Prostate gland (tissue), 2 donors: ENCODE measurements around the gene FOXB2. TPM values are rescaled to one million over a fixed set of nuclear protein-coding genes. Genes with fewer than 3 reads are reported as not detected.

ENCODE experiments used
- DNase-seq: peaks from one replicate; pipeline ENCODE4 v3.0.0-alpha.2; 2019; ENCODE audit warnings: low spot score
- H3K27ac ChIP-seq, 2 donors: fragments of 200-600 bp; sonication (generic); 2 replicates each; pipeline ENCODE4 v1.5.1; 2017 to 2019
- H3K27me3 ChIP-seq: fragments of 200-600 bp; sonication (generic); replicated peaks from 2 replicates; pipeline ENCODE4 v1.5.1; 2019; ENCODE audit not compliant: insufficient read depth
- H3K36me3 ChIP-seq, 2 donors: fragments of 200-600 bp; sonication (generic); 1 replicate in 1 of 2; 2 replicates in 1 of 2; pipeline versions ENCODE4 v1.5.1 to v1.8.1; 2017 to 2019
- H3K4me1 ChIP-seq: fragments of 200-600 bp; sonication (generic); replicated peaks from 2 replicates; pipeline ENCODE4 v1.5.1; 2019
- H3K4me3 ChIP-seq, 2 donors: fragments of 200-600 bp; sonication (generic); 2 replicates each; pipeline ENCODE4 v1.5.1; 2017 to 2019
- H3K9me3 ChIP-seq: fragments of 200-600 bp; sonication (generic); 2 replicates; pipeline ENCODE4 v1.5.1; 2017
- CTCF ChIP-seq, 4 experiments: fragments of 200-600 bp in 2 of 4; fragments of 450-650 bp in 2 of 4; sonication (generic) in 2 of 4; IDR thresholded peaks; 1 replicate in 3 of 4; 2 replicates in 1 of 4; pipeline ENCODE4 v1.5.1; 2016 to 2019; ENCODE audit warnings: antibody characterized with exemption in 4 of 4, mild to moderate bottlenecking in 2 of 4, moderate library complexity in 2 of 4
- POLR2A ChIP-seq: fragments of 450-650 bp; IDR thresholded peaks from one replicate; pipeline ENCODE4 v1.6.1; 2016; ENCODE audit warnings: antibody characterized with exemption, mild to moderate bottlenecking
- POLR2AphosphoS5 ChIP-seq: sonication (generic); formaldehyde crosslinking; IDR thresholded peaks from one replicate; pipeline ENCODE4 v1.6.1; 2017; ENCODE audit warnings: antibody characterized with exemption
- WGBS: methylation state at CpG from one replicate; pipeline ENCODE4 v1.1.5; 2018; 5-methylcytosine and 5-hydroxymethylcytosine counted together
- intact Hi-C: fragments of 100-400 bp; cut with DNase I; formaldehyde crosslinking; loops from one replicate; pipeline ENCODE4 v1.14.2; 2022
- total RNA-seq, 2 donors: library from RNA; depleted of rRNA; stranded (reverse); fragments of >200 nt; gene quantifications; one replicate each; pipeline ENCODE4 v1.1.0, GENCODE V29; 2016

Gene FOXB2
- total RNA-seq, 2 donors from 2014 or later, result not detected

DNA sequence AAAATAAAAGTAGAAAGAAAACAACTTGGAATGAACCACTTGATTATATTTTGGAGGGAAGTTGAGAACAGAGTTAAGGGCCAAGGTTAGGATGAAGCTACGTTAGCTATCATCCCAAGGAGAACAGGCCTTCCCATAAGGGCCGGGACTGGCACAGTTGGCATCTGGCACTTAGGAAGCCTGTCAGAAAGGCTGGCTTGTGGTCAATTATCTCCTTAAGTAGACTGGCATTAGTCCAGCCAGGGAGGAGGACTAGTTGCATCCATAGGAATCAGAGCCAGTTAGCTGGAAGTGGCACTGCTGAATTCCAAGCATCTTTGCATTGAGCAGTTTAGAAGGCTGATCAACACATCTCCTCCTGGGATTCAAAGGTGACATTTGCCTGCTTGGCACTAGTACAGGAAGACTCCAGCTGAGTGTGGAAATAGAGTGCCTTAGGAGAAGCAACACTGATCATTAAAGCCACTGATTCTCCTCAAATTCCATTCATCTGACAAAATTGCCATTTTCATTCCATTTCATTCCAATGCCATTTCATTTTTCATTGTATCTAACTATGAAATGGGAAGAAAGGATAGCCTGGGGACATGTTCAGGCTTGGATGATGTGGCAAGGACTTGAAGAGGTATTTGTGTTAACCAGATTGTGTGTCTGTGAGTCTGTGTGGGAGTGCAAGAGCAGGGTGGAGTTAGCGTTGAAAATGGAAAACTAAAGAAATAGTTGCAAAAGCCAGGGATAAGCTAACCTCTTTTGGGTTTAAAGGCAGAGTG, 5.5 kb downstream of the FOXB2 start:
- Histone ChIP-seq H3K27ac (no peak overlapping the region), H3K4me3 (no peak overlapping the region), H3K4me1 (no peaks in the 10 kb centered on the region), H3K27me3 (peaks cover 44% of the 10 kb centered on the region), H3K36me3 (no peaks in the 10 kb centered on the region), H3K9me3 (no peaks in the 10 kb centered on the region)
- WGBS, result 73% methylated on average over 3 of the region's 3 CpGs
- TF ChIP-seq CTCF (IDR thresholded peaks at IDR 0.05) (no peak), POLR2A (no peak), POLR2AphosphoS5 (no peak)
- no peak for DNase-seq
- intact Hi-C loops, result no loop called here

GRCh38 chr9:77028478-77028877, 9.0 kb downstream of the FOXB2 start:
- H3K4me3 ChIP-seq, result no peak overlapping the region
- H3K27me3 ChIP-seq, result peaks cover 8% of the 10 kb centered on the region
- H3K36me3 ChIP-seq, result no peaks in the 10 kb centered on the region
- no peak overlapping the region for H3K27ac ChIP-seq
- no peak for DNase-seq
- no peaks in the 10 kb centered on the region for H3K4me1 ChIP-seq
- TF ChIP-seq POLR2AphosphoS5, result no peak
- TF ChIP-seq POLR2A, result no peak
- no peak for TF ChIP-seq CTCF (IDR thresholded peaks at IDR 0.05)
- intact Hi-C loops, result no loop called here
- 51% methylated on average over 3 of the region's 3 CpGs for WGBS
- H3K9me3 ChIP-seq, result no peaks in the 10 kb centered on the region

DNA sequence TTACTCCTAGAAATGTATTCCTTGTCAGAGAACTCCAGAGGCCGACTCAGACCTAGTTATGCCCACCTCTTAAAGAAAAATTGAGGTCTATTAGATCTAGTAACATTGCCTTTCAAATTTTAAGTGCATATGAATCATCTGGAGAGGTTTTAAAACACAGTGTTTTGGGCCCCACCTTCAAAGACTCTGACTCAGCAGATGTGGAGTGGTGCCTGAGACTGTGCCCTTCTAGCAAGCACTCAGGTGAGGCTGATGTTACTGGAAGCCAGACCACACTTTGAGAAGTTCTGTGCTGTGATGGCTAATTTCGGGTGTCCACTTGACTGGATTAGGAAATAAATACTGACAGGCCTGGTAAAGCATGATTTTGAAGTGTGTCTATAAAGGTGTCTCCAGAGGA, 10.6 kb downstream of the FOXB2 start:
- WGBS, result 76% methylated on average over 2 of the region's 2 CpGs
- no peak overlapping the region for H3K27ac ChIP-seq
- intact Hi-C loops, result no loop called here
- TF ChIP-seq POLR2AphosphoS5 (no peak), POLR2A (no peak), CTCF (IDR thresholded peaks at IDR 0.05) (no peak)
- H3K27me3 ChIP-seq, result no peaks in the 10 kb centered on the region
- H3K4me1 ChIP-seq, result no peaks in the 10 kb centered on the region
- no peaks in the 10 kb centered on the region for H3K9me3 ChIP-seq
- no peak for DNase-seq
- H3K36me3 ChIP-seq, result no peaks in the 10 kb centered on the region
- H3K4me3 ChIP-seq, result no peak overlapping the region

DNA sequence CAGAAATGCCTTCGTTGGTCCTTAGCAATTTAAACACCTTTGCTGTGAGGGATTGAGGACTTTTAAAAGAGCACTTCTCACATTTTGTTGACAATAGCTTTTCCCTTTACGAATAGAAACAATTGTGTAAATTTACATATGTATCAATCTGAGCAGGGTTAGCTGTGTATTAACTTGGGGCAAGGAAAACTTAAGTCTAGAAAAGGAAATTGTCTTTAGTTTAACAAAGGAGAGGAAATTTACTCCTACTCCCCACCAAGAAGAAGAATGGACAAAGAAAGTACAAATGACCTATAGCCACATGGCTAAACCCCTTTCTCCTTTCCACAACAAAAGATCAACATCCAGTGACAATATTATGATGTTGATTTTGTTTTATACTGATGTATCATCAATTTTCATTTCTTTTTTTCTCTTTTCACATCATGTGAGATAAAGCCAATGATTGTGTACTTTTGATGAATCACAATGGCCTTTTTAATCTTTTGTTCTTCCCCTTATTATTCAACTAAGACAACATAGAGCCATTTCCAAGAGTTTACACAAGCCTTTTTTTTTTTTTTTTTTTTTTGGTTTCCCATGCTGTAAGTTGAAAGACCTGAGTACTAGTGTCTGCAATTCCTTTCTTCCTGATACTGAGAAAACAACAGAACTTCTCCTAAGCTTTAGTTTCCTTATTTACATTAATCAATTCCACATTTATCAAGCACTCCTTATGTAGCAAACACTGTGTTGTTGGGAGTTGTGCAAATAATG, 19.0 kb downstream of the FOXB2 start:
- DNase-seq, result no peak
- Histone ChIP-seq H3K27ac (no peak overlapping the region), H3K4me3 (no peak overlapping the region), H3K27me3 (peaks cover 5% of the 10 kb centered on the region), H3K36me3 (no peaks in the 10 kb centered on the region), H3K4me1 (no peaks in the 10 kb centered on the region), H3K9me3 (no peaks in the 10 kb centered on the region)
- TF ChIP-seq POLR2A (no peak), POLR2AphosphoS5 (no peak), CTCF (IDR thresholded peaks at IDR 0.05) (no peak)
- 7% methylated on average over 2 of the region's 2 CpGs for WGBS
- intact Hi-C loops, result no loop called here
